HG02759 (cell line): Measurements from ENCODE around the gene CA5A.

Experiments used
- ATAC-seq: cut with Tn5 transposase; IDR thresholded peaks from one replicate; pipeline ENCODE4 v1.9.1; 2021; ENCODE audit warnings: mild to moderate bottlenecking, moderate library complexity; ENCODE audit not compliant: unreplicated experiment

CA5A gene

DNA sequence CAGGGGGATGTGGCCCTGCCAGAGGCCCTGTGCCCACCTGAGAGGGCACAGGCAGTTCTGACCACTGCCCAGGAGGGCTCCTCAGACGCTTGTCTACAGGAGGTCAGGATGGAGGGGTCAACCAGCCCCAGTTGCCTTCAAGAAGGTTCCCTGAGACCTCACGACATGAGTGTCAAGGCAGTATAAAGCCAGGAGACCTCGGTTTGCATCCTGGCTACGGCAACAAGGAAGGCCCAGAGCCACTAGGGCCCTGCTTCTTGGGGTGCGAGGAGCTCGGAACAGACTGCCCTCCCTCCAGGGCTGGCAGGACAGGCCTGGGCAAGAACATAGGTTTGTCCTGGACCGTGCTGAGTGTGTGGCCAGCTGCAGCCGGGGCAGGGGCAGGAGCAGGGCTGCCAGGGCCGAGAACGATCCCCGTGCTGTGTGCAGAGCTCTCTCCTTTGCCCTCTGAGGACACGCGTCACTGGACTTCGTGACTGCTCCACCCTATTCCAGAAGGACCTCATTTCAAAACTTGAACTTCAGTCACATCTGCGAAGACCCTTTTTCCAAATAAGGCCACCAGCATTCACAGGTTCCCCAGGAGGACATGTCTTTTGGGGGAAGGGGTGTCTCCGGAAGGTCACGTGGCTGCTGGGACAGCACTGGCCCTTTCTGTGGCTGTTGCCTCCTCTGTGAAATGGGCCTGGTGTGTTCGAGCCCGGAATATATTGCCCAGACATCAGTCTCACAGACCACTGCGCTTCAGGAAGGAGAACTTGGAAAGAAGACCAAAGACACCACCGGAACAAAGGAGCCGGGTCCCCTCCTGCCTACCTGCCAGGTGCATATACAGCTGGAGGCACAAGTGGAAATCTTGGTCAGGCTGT lies 94.8 kb downstream of the CA5A start:
- ATAC-seq = no peak

DNA sequence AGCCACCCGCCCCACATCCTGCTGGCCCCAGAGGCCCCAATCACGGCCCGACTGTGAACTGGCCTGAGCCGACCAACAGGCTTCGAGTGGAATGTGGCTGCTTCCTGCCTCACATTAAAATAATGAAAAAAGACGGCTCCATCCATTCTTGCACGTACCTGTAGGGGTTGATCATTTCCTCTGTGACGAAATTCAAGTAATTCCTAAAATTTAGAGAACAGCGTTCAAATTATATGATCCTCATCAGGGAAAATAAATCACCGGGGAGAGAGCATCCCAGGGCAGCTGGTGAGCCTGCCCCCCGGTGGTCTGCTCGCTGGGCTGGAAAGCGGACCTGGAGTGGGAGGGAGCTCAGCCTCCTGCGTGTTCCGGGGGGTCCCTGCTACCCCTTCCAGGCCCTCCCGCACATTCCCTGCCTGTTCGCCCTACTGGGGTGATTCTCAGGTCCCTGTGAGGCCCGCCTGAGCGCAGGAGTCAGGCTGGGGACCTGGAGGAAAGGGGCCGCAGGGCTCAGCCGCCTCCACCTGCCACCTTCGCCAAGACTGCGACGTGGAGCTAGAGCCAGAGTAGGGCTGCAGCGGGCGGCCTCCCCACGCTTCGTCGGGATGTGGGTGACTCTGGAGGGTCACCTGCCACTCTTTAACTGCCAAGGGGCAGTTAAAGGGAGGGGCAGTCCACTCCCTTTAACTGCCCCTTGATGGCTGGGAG lies 95.9 kb downstream of the CA5A start:
- ATAC-seq = no peak

DNA sequence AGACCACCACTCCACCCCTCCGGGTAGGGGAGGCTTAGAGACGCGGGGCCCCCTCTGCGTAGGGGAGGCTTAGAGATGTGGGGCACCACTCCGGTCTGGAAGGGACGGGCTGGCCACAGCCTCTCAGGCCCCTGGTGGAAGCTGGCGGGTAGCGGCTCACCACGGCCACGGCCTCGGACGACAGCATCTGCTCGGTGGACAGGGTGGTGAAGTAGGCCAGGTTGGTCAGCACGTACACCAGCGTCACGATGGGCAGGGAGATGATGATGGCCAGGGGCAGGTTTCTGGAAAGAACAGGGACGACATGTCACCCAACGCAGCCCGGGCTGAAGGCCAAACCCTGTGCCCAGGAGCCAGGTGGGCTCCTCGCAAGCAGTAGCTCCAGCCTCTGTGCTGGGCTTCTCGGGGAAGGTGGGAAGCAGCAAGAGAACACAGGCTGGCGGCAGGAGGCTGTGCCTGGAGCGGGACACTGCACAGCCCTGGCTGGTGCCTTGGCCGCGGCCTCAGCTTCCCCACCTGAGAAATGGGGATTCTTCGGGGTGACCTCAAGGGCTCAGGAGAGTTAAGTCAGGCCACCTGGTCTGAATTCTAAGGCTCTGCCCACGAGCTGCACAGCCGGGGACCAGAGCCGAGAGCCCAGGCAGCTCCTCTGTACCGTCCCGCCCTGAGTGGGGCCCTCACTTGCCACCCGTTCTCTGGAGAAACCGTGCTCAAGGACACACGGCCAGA lies 96.6 kb downstream of the CA5A start:
- ATAC-seq = no peak

DNA sequence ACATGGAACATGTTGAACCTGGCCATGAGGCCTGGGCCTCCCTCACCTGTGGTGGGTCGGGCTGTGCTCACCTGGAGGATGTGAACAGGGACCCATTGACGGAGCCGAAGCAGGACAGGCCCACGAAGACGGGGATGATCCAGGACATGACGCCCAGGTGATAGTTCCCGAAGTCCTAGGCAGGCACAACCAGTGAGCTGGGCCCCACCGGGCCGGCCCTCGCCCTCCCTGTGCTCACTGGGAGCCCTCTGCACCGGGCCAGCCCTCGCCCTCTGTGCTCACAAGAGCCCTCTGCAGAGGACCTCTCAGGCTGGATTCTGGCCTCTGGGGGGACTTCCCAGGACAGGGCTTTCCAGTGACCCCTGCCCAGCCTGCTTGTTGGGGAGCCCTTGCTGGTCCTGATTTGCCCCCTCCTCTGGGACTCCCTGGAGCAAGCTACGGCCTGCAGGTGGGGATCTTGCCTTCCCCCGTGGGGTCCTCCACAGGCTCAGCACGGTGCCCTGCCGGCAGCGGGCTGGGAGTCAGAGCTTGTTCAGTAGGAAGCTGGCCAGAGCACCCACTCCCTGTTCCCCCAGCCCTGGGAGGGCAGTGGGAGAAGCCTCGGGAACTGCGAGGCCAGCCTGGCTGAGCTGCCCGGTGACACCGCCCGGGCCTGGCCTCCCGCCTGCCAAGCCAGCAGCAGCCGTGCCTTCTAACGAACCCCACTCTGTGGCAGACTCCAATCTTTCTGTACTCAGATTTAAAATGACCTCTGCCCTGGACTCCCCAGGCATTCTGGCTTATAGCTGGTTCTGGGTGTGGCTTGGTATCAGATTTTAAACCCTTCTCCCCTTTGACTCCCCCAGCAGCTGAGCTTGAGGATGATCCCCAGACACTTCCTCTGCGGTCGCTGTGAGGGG lies 97.4 kb downstream of the CA5A start:
- no peak for ATAC-seq
